Measurements from ENCODE around the gene SAPCD1. TPM values are rescaled to one million over a fixed set of nuclear protein-coding genes. Genes with fewer than 3 reads are reported as not detected.

The SAPCD1 gene
- total RNA-seq, 1 experiment from 2014 or later: 18.2 TPM

DNA sequence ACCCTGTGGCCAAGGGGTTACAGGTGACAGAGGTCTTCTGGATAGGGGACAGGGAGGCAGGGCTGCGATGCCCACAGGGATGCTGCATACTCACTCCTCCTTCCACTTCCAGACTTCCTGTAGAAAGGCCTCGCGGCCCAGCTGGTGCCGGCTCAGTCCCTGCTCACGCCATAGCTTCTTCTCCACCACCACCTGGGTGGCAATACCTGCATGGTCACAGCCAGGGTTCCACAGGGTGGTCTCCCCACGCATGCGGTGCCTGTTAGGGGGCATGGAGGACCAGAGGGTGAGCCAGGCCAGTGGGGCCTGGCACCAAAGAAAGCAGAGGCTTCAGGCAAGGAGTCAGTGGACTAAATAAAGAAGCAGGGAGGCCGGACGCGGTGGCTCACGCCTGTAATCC, 23.0 kb downstream of the SAPCD1 start:
- CTCF ChIA-PET: no interaction called here
- TF ChIP-seq SIN3A (IDR thresholded peaks at IDR 0.05; ENCODE audit: low read depth) (no peak), EZH2 (IDR thresholded peaks at IDR 0.05) (no peak), SP1 (IDR thresholded peaks at IDR 0.05; ENCODE audit: low read depth) (no peak), ATF3 (IDR thresholded peaks at IDR 0.05) (no peak), EZH2phosphoT487 (IDR thresholded peaks at IDR 0.05; ENCODE audit: borderline replicate concordance) (no peak), SRF (IDR thresholded peaks at IDR 0.05; ENCODE audit: low read depth) (no peak), POLR2A (IDR thresholded peaks at IDR 0.05; ENCODE audit: borderline replicate concordance, extremely low read depth, insufficient read depth, insufficient read length) (no peak), FOSL1 (IDR thresholded peaks at IDR 0.05; ENCODE audit: low read depth) (no peak), CBX3 (IDR thresholded peaks at IDR 0.05; ENCODE audit: low read depth) (no peak)
- TF ChIP-seq, protein P1, sequence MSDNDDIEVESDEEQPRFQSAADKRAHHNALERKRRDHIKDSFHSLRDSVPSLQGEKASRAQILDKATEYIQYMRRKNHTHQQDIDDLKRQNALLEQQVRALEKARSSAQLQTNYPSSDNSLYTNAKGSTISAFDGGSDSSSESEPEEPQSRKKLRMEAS (IDR thresholded peaks at IDR 0.05): no peak
- TF ChIP-seq, protein P2, sequence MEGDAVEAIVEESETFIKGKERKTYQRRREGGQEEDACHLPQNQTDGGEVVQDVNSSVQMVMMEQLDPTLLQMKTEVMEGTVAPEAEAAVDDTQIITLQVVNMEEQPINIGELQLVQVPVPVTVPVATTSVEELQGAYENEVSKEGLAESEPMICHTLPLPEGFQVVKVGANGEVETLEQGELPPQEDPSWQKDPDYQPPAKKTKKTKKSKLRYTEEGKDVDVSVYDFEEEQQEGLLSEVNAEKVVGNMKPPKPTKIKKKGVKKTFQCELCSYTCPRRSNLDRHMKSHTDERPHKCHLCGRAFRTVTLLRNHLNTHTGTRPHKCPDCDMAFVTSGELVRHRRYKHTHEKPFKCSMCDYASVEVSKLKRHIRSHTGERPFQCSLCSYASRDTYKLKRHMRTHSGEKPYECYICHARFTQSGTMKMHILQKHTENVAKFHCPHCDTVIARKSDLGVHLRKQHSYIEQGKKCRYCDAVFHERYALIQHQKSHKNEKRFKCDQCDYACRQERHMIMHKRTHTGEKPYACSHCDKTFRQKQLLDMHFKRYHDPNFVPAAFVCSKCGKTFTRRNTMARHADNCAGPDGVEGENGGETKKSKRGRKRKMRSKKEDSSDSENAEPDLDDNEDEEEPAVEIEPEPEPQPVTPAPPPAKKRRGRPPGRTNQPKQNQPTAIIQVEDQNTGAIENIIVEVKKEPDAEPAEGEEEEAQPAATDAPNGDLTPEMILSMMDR (IDR thresholded peaks at IDR 0.05 in 2 of 3, conservative IDR thresholded peaks at IDR 0.05 in 1 of 3; ENCODE audit: borderline replicate concordance in 1 of 3, insufficient read depth in 1 of 3, low read depth in 2 of 3, low read length in 2 of 3): no peak
- peaks cover 45 to 50% of the 10 kb centered on the region in 2 experiments for H3K36me3 ChIP-seq (ENCODE audit: control insufficient read depth in 1 of 2, insufficient read depth in 2 of 2, low read length in 2 of 2)

More for the DNA sequence above, 23.0 kb downstream of the SAPCD1 start:
- BruUV-seq (replicated peaks): no TSS peak
- H3K4me3 ChIP-seq (replicated peaks in 1 of 2; ENCODE audit: low read depth in 1 of 2, low read length in 2 of 2): no peak overlapping the region
- no peak overlapping the region for H3K9ac ChIP-seq (ENCODE audit: low read length)
- no peak overlapping the region for H3K4me2 ChIP-seq (ENCODE audit: low read length)
- no peak for ATAC-seq
- H3K9me2 ChIP-seq (ENCODE audit: insufficient read depth): no peaks in the 10 kb centered on the region
- no peaks in the 10 kb centered on the region for H3K27me3 ChIP-seq (ENCODE audit: insufficient read depth, low read length)
- peaks cover 26% of the 10 kb centered on the region for H3K79me2 ChIP-seq (ENCODE audit: insufficient read depth, low read length)
- ChIA-PET POLR2A (interaction anchor here (0.8 to 1.2 kb wide), 4 partner anchors 8 to 56 kb away, joined by 3 to 5 read pairs (median 4); partner anchors contain the start of genes HSPA1B and VWA7), RAD21 (ENCODE audit: low non-redundant PET in 1 of 2, low total read pairs in 2 of 2, uncharacterized antibody in 2 of 2, unreplicated experiment in 2 of 2) (no interaction called here)
- 0 out of 2 replicates have a peak, but pooled peaks cover 5% of the 10 kb centered on the region for H4K20me1 ChIP-seq (ENCODE audit: insufficient read depth)
- no peak overlapping the region for H2AFZ ChIP-seq (ENCODE audit: low read depth, low read length, poor library complexity, severe bottlenecking)
- no peak overlapping the region for H3K27ac ChIP-seq (ENCODE audit: low read depth, low read length)
- DNase-seq (ENCODE audit: low read depth, low spot score): no peak
- H3K4me1 ChIP-seq (ENCODE audit: control insufficient read depth in 1 of 2, insufficient read depth in 2 of 2, low read length in 2 of 2): no peaks in the 10 kb centered on the region
- intact Hi-C loops (cut with micrococcal nuclease): no loop called here
- H3K9me3 ChIP-seq (ENCODE audit: control insufficient read depth in 1 of 2, insufficient read depth in 1 of 2, low read depth in 1 of 2, low read length in 2 of 2): no peaks in the 10 kb centered on the region

Measured in HCT116 (cell line).